OCI-LY7 (cell line): ENCODE measurements around the gene POR. TPM values are rescaled to one million over a fixed set of nuclear protein-coding genes. Genes with fewer than 3 reads are reported as not detected.

ENCODE experiments used
- BruUV-seq: library from RNA; stranded (reverse); fragments of 400-500 nt; replicated peaks from 2 replicates; lab custom pipeline; 2021; lab: Mats Ljungman, UMichigan
- CTCF ChIA-PET: fragments of 300-600 bp; sonication (Branson Sonifier 250); formaldehyde crosslinking; loops from one replicate; lab custom pipeline; 2022; ENCODE audit warnings: antibody characterized with exemption; ENCODE audit not compliant: unreplicated experiment; lab: Charles Lee
- POLR2A ChIA-PET: fragments of 300-600 bp; sonication (Branson Sonifier 250); formaldehyde crosslinking; loops from one replicate; lab custom pipeline; 2022; ENCODE audit warnings: antibody characterized with exemption; lab: Charles Lee
- DNase-seq: peaks from one replicate; pipeline ENCODE4 v3.0.0-alpha.2; 2015; ENCODE audit warnings: low spot score
- H2AFZ ChIP-seq: fragments of 200-600 bp; sonication (generic), shearing (Covaris generic); 2 replicates; pipeline ENCODE4 v1.6.1; 2014; ENCODE audit warnings: mild to moderate bottlenecking, antibody characterized with exemption, low read length, moderate library complexity
- H3K27ac ChIP-seq: fragments of 200-600 bp; sonication (generic); 2 replicates; pipeline ENCODE4 v1.5.1; 2014; ENCODE audit warnings: mixed run types, low read depth, mild to moderate bottlenecking, moderate library complexity, low read length, inconsistent platforms; ENCODE audit not compliant: poor library complexity, severe bottlenecking
- H3K36me3 ChIP-seq: fragments of 200-600 bp; sonication (generic); 2 replicates; pipeline ENCODE4 v1.6.1; 2014; ENCODE audit warnings: mild to moderate bottlenecking, antibody characterized with exemption, low read length, moderate library complexity, mixed read lengths; ENCODE audit not compliant: insufficient read depth
- H3K4me1 ChIP-seq: fragments of 200-600 bp; sonication (generic); 2 replicates; pipeline ENCODE4 v1.5.1; 2014; ENCODE audit warnings: mild to moderate bottlenecking, low read length; ENCODE audit not compliant: insufficient read depth, poor library complexity, severe bottlenecking
- H3K4me2 ChIP-seq: fragments of 200-600 bp; sonication (generic); 2 replicates; pipeline ENCODE4 v1.6.1; 2014; ENCODE audit warnings: mild to moderate bottlenecking, low read length
- H3K4me3 ChIP-seq: fragments of 200-600 bp; sonication (generic); 2 replicates; pipeline ENCODE4 v1.5.1; 2014; ENCODE audit warnings: mild to moderate bottlenecking, low read depth, low read length; ENCODE audit not compliant: poor library complexity, severe bottlenecking
- H3K79me2 ChIP-seq: fragments of 200-600 bp; sonication (generic); 2 replicates; pipeline ENCODE4 v1.6.1; 2016; ENCODE audit warnings: low read depth, mild to moderate bottlenecking, low read length, moderate library complexity, mixed read lengths; ENCODE audit not compliant: insufficient read depth
- H3K9me2 ChIP-seq: fragments of 200-600 bp; sonication (generic); 2 replicates; pipeline ENCODE4 v1.6.1; 2016; ENCODE audit warnings: mild to moderate bottlenecking, low read length, mixed read lengths; ENCODE audit not compliant: insufficient read depth
- H3K9me3 ChIP-seq: fragments of 200-600 bp; sonication (generic); 2 replicates; pipeline ENCODE4 v1.6.1; 2014; ENCODE audit warnings: mild to moderate bottlenecking, mixed run types, low read length, mixed read lengths
- H4K20me1 ChIP-seq: fragments of 200-600 bp; sonication (generic); 2 replicates; pipeline ENCODE4 v1.6.1; 2014; ENCODE audit warnings: mild to moderate bottlenecking, antibody characterized with exemption, low read length, moderate library complexity, mixed read lengths; ENCODE audit not compliant: insufficient read depth
- EZH2phosphoT487 ChIP-seq: fragments of 200-600 bp; sonication (generic); IDR thresholded peaks from 2 replicates; pipeline ENCODE4 v1.6.1; 2018; ENCODE audit warnings: low read depth, borderline replicate concordance, mild to moderate bottlenecking, mixed run types, antibody characterized with exemption, low read length, moderate library complexity, mixed read lengths
- intact Hi-C: fragments of 100-400 bp; cut with micrococcal nuclease; formaldehyde crosslinking; loops from one replicate; pipeline ENCODE4 v1.10.0; 2022; ENCODE audit not compliant: unreplicated experiment
- total RNA-seq, 2 experiments: library from RNA; depleted of rRNA in 1 of 2; stranded (reverse); fragments of >200 nt in 1 of 2; shearing (Covaris generic) in 1 of 2; gene quantifications; 2 replicates each; pipeline ENCODE4 v1.2.3, GENCODE V29; 2014 to 2022
- TF ChIP-seq, protein P1 (sequence below): fragments of 200-600 bp; sonication (generic); conservative IDR thresholded peaks from 2 replicates; pipeline ENCODE4 v1.5.1; 2014; ENCODE audit warnings: mild to moderate bottlenecking, antibody characterized with exemption, low read length, moderate library complexity, mixed read lengths

The POR gene
- total RNA-seq, 2 experiments from 2014 or later: 41.5 to 45.2 TPM

DNA sequence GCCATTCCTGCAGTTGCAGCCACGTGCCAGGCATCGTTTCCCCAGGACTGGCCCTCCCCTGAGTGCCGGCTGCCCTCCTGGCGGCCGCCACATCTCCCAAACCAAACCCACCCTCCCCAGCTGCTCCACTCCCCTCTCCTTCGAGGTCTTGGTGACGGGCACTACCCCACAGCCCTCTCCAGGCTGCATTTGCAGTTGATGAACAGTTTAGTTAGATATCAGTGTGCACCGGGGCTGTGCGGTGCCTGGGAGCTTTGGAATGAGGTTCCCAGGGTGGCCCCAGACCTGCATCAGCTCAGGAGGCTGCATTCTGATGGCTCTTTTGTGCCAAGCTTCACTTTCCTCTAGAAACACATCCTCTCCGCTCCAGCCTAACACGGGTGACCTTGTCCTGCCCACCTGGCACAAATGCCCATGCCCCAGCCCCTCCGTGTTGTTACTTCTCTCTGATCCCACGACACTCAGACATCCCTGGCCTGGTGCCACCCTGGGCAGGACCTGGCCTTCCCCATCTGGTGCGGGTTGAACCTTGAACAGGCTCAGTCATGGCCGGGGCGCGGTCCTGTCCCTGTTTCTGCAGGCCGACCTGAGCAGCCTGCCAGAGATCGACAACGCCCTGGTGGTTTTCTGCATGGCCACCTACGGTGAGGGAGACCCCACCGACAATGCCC, 64.9 kb downstream of the POR start:
- Histone ChIP-seq H3K4me3 (no peak overlapping the region), H4K20me1 (no peaks in the 10 kb centered on the region), H3K27ac (no peak overlapping the region), H3K4me2 (no peak overlapping the region), H2AFZ (no peak overlapping the region), H3K9me3 (no peaks in the 10 kb centered on the region), H3K9me2 (no peaks in the 10 kb centered on the region), H3K4me1 (no peaks in the 10 kb centered on the region), H3K36me3 (peaks cover 4% of the 10 kb centered on the region; the same call in 1 of the 2 replicates), H3K79me2 (no peaks in the 10 kb centered on the region)
- no peak for DNase-seq
- TF ChIP-seq EZH2phosphoT487: no peak
- TF ChIP-seq, protein P1, sequence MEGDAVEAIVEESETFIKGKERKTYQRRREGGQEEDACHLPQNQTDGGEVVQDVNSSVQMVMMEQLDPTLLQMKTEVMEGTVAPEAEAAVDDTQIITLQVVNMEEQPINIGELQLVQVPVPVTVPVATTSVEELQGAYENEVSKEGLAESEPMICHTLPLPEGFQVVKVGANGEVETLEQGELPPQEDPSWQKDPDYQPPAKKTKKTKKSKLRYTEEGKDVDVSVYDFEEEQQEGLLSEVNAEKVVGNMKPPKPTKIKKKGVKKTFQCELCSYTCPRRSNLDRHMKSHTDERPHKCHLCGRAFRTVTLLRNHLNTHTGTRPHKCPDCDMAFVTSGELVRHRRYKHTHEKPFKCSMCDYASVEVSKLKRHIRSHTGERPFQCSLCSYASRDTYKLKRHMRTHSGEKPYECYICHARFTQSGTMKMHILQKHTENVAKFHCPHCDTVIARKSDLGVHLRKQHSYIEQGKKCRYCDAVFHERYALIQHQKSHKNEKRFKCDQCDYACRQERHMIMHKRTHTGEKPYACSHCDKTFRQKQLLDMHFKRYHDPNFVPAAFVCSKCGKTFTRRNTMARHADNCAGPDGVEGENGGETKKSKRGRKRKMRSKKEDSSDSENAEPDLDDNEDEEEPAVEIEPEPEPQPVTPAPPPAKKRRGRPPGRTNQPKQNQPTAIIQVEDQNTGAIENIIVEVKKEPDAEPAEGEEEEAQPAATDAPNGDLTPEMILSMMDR: no peak
- ChIA-PET CTCF (no interaction called here), POLR2A (no interaction called here)
- intact Hi-C loops: no loop called here
- no TSS peak for BruUV-seq

DNA sequence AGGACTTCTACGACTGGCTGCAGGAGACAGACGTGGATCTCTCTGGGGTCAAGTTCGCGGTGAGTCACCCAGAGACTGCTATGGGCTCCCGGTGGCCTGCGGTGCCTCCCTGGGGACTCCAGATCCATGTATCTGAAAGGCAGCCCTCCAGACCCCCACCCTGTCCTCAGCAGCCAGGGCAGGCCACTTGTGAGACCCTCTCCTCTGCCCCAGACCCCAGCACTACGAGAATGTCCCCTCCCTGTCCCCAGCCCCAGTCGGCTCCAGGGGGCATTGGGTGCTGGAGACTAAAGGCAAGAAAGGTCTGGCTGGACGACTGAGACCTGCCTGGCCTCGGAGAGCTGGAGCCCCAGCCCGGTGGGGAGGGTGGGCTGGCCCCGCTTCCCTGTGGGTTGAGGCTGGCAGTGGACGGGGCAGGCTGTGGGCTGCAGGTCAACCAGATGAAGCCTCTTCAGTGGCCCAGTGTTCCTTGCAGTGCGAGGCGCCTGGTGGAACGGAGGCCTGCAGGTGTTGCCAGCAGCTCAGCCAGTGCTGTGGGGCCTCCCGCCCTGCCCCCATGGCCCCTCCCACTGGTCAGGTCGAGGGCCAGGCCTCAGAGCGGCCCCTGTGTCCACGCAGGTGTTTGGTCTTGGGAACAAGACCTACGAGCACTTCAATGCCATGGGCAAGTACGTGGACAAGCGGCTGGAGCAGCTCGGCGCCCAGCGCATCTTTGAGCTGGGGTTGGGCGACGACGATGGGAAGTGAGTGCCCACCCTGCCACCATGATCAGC, 65.7 kb downstream of the POR start:
- H3K9me3 ChIP-seq: no peaks in the 10 kb centered on the region
- TF ChIP-seq EZH2phosphoT487: no peak
- TF ChIP-seq, protein P1: no peak
- intact Hi-C loops: no loop called here
- H3K4me2 ChIP-seq: no peak overlapping the region
- ChIA-PET POLR2A (no interaction called here), CTCF (no interaction called here)
- H3K9me2 ChIP-seq: no peaks in the 10 kb centered on the region
- DNase-seq: no peak
- H4K20me1 ChIP-seq: no peaks in the 10 kb centered on the region
- no peaks in the 10 kb centered on the region for H3K79me2 ChIP-seq
- no TSS peak for BruUV-seq
- peaks cover 9% of the 10 kb centered on the region; the same call in 1 of the 2 replicates for H3K36me3 ChIP-seq
- H3K4me3 ChIP-seq: no peak overlapping the region
- H3K4me1 ChIP-seq: no peaks in the 10 kb centered on the region
- no peak overlapping the region for H3K27ac ChIP-seq
- H2AFZ ChIP-seq: no peak overlapping the region

DNA sequence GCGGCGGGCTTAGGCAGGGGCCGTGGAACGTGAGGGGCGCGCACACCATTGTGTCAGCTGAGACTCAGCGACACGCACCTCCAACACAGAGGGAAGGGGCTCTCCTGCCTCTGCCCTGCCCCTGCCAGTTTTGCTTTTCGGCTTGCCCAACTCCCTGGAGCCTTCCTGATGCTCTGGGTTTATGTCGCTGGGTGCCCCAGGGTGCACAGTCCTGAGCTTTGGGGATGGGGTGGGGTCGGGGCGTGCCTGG, 66.2 kb downstream of the POR start:
- Histone ChIP-seq H3K9me2 (no peaks in the 10 kb centered on the region), H3K36me3 (peaks cover 13% of the 10 kb centered on the region; the same call in 1 of the 2 replicates), H2AFZ (no peak overlapping the region), H3K27ac (no peak overlapping the region), H3K79me2 (no peaks in the 10 kb centered on the region), H3K4me1 (no peaks in the 10 kb centered on the region), H3K9me3 (no peaks in the 10 kb centered on the region), H3K4me2 (no peak overlapping the region), H3K4me3 (no peak overlapping the region), H4K20me1 (no peaks in the 10 kb centered on the region)
- no TSS peak for BruUV-seq
- intact Hi-C loops: no loop called here
- no peak for DNase-seq
- TF ChIP-seq, protein P1: no peak
- no peak for TF ChIP-seq EZH2phosphoT487
- ChIA-PET POLR2A (no interaction called here), CTCF (no interaction called here)
